WTC11 (cell line): ENCODE measurements around the gene CROCC2. TPM values are rescaled to one million over a fixed set of nuclear protein-coding genes. Genes with fewer than 3 reads are reported as not detected.

Experiments used
- ATAC-seq: fragments of 200-7000 bp; cut with Tn5 transposase; 2 replicates; pipeline ENCODE4 v1.10.0; 2021; ENCODE audit warnings: mild to moderate bottlenecking, moderate library complexity
- CTCF ChIA-PET: fragments of 300-600 bp; sonication (Branson Sonifier 250); formaldehyde crosslinking; loops from one replicate; lab custom pipeline; 2021; ENCODE audit warnings: antibody characterized with exemption; lab: Charles Lee
- POLR2A ChIA-PET: fragments of 350-600 bp; sonication (Branson Sonifier 250); formaldehyde crosslinking; loops from one replicate; lab custom pipeline; 2021; ENCODE audit warnings: antibody characterized with exemption; lab: Charles Lee
- DNase-seq: peaks from one replicate; pipeline ENCODE4 v3.0.0; 2021; ENCODE audit warnings: low spot score
- H3K27ac Mint-ChIP-seq: 2 replicates; pipeline ENCODE4 v1.8.0; 2021; ENCODE audit warnings: mixed read lengths
- H3K27me3 Mint-ChIP-seq: 2 replicates; pipeline ENCODE4 v1.8.0; 2021; ENCODE audit warnings: low read depth, mild to moderate bottlenecking, moderate library complexity, mixed read lengths
- H3K36me3 Mint-ChIP-seq: 2 replicates; pipeline ENCODE4 v1.8.0; 2021; ENCODE audit warnings: mixed read lengths
- H3K4me1 Mint-ChIP-seq: 2 replicates; pipeline ENCODE4 v1.8.0; 2022; ENCODE audit warnings: mixed read lengths
- H3K4me3 Mint-ChIP-seq: 2 replicates; pipeline ENCODE4 v1.8.0; 2021; ENCODE audit warnings: mild to moderate bottlenecking, moderate library complexity, mixed read lengths
- H3K9me3 Mint-ChIP-seq: 2 replicates; pipeline ENCODE4 v1.8.0; 2021; ENCODE audit warnings: mixed read lengths
- CREB1 ChIP-seq: sonication (generic); formaldehyde crosslinking; IDR thresholded peaks from 2 replicates; pipeline ENCODE4 v1.8.0; 2023; ENCODE audit warnings: mild to moderate bottlenecking, missing genetic modification reagents
- ELF4 ChIP-seq: sonication (generic); formaldehyde crosslinking; IDR thresholded peaks from 2 replicates; pipeline ENCODE4 v1.8.1; 2022; ENCODE audit warnings: low read depth, mild to moderate bottlenecking, moderate library complexity, missing genetic modification reagents
- EMX1 ChIP-seq: fragments of 250-450 bp; sonication (Bioruptor Pico); IDR thresholded peaks from 2 replicates; pipeline ENCODE4 v1.8.0; 2021; ENCODE audit warnings: mild to moderate bottlenecking
- IRF2 ChIP-seq: sonication (generic); formaldehyde crosslinking; IDR thresholded peaks from 2 replicates; pipeline ENCODE4 v1.8.0; 2022; ENCODE audit warnings: low read depth, missing genetic modification reagents, borderline replicate concordance
- MXD4 ChIP-seq: fragments of 250-450 bp; sonication (Bioruptor Pico); IDR thresholded peaks from 2 replicates; pipeline ENCODE4 v1.8.0; 2021; ENCODE audit warnings: mild to moderate bottlenecking, moderate library complexity, borderline replicate concordance
- NFYB ChIP-seq: sonication (generic); formaldehyde crosslinking; conservative IDR thresholded peaks from 2 replicates; pipeline ENCODE4 v1.8.0; 2022; ENCODE audit warnings: low read depth, missing genetic modification reagents
- NR1H2 ChIP-seq: sonication (generic); formaldehyde crosslinking; IDR thresholded peaks from 2 replicates; pipeline ENCODE4 v1.9.0; 2021; ENCODE audit warnings: mild to moderate bottlenecking, moderate library complexity, missing genetic modification reagents
- PRRX2 ChIP-seq: fragments of 250-450 bp; sonication (Bioruptor Pico); IDR thresholded peaks from 2 replicates; pipeline ENCODE4 v1.8.0; 2021; ENCODE audit warnings: mild to moderate bottlenecking
- ZNF219 ChIP-seq: sonication (generic); formaldehyde crosslinking; IDR thresholded peaks from 2 replicates; pipeline ENCODE4 v1.8.0; 2023; ENCODE audit warnings: missing genetic modification reagents, mild to moderate bottlenecking, borderline replicate concordance
- ZNF232 ChIP-seq: sonication (generic); formaldehyde crosslinking; IDR thresholded peaks from 2 replicates; pipeline ENCODE4 v1.8.0; 2022; ENCODE audit warnings: mild to moderate bottlenecking, missing genetic modification reagents
- ZNF396 ChIP-seq: fragments of 250-450 bp; sonication (Bioruptor Pico); IDR thresholded peaks from 2 replicates; pipeline ENCODE4 v1.8.0; 2021; ENCODE audit warnings: mild to moderate bottlenecking, moderate library complexity, borderline replicate concordance
- total RNA-seq: library from RNA; stranded (reverse); gene quantifications from 3 replicates; pipeline ENCODE4 v1.2.3, GENCODE V29; 2021
- TF ChIP-seq, protein P1 (sequence below): sonication (generic); formaldehyde crosslinking; IDR thresholded peaks from 2 replicates; pipeline ENCODE4 v1.8.0; 2022; ENCODE audit warnings: missing genetic modification reagents
- TF ChIP-seq, protein P2 (sequence below): sonication (generic); formaldehyde crosslinking; IDR thresholded peaks from 2 replicates; pipeline ENCODE4 v1.8.1; 2023; ENCODE audit warnings: mild to moderate bottlenecking, moderate library complexity, missing genetic modification reagents
- TF ChIP-seq, protein P3 (sequence below): sonication (generic); formaldehyde crosslinking; IDR thresholded peaks from 2 replicates; pipeline ENCODE4 v1.8.0; 2023; ENCODE audit warnings: missing genetic modification reagents
- TF ChIP-seq, protein P4 (sequence below): sonication (generic); formaldehyde crosslinking; IDR thresholded peaks from 2 replicates; pipeline ENCODE4 v1.8.0; 2022; ENCODE audit warnings: mild to moderate bottlenecking, missing genetic modification reagents
- TF ChIP-seq, protein P5 (sequence below): fragments of 250-450 bp; sonication (Bioruptor Pico); IDR thresholded peaks from 2 replicates; pipeline ENCODE4 v2.1.2; 2022; ENCODE audit warnings: mild to moderate bottlenecking, moderate library complexity
- TF ChIP-seq, protein P6 (sequence below): sonication (generic); formaldehyde crosslinking; IDR thresholded peaks from 2 replicates; pipeline ENCODE4 v1.8.0; 2022; ENCODE audit warnings: mild to moderate bottlenecking, missing genetic modification reagents
- TF ChIP-seq, protein P7 (sequence below): sonication (generic); formaldehyde crosslinking; conservative IDR thresholded peaks from 2 replicates; pipeline ENCODE4 v1.8.1; 2023; ENCODE audit warnings: mild to moderate bottlenecking, low read depth, missing genetic modification reagents, moderate library complexity
- TF ChIP-seq, protein P8 (sequence below): sonication (generic); formaldehyde crosslinking; IDR thresholded peaks from 2 replicates; pipeline ENCODE4 v1.8.1; 2023; ENCODE audit warnings: mild to moderate bottlenecking, missing genetic modification reagents, borderline replicate concordance

CROCC2 gene
- total RNA-seq, 1 experiment from 2014 or later = not detected

DNA sequence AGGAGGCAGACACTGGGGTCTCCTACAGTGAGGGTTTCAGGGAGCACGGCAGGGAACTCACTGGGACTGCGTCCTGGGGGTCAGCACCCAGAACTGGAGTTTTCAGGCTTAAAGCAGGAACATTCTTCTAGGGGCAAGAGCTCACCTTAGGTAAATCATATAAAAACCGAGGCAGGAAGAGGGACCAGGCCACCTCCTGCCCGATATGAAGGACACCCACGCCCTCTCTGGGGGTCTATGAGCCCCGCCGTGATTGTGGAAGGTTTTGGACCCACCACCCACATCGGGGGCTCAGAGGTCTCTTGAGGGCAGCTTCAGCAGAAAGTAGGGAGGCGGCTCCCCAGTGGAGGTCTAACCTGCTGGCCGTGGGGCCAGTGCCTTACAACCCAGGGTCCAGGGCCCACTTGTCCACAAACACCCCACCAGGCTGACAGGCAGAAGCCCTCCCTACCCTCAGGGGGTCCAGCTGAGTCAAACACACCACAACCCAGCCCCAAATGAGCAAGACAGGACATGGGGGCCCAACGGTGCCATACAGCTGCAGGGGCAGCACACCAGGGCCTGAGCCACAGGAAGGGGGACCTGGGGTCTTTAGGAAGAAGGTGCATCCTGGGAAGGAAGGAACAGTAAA is 25.3 kb downstream of the CROCC2 start:
- H3K4me3 Mint-ChIP-seq = no peak overlapping the region
- H3K4me1 Mint-ChIP-seq = no peaks in the 10 kb centered on the region
- no peaks in the 10 kb centered on the region for H3K9me3 Mint-ChIP-seq
- ATAC-seq (no peak), DNase-seq (no peak)
- ChIA-PET POLR2A (no interaction called here), CTCF (no interaction called here)
- H3K36me3 Mint-ChIP-seq = no peaks in the 10 kb centered on the region
- no peaks in the 10 kb centered on the region for H3K27me3 Mint-ChIP-seq
- H3K27ac Mint-ChIP-seq = no peak overlapping the region
- TF ChIP-seq NR1H2 (CRISPR knock-in tag) (no peak), ZNF232 (CRISPR knock-in tag) (no peak), ELF4 (CRISPR knock-in tag) (no peak), CREB1 (CRISPR knock-in tag) (no peak), ZNF219 (CRISPR knock-in tag) (no peak), MXD4 (CRISPR knock-in tag) (no peak), PRRX2 (no peak), NFYB (no peak), IRF2 (CRISPR knock-in tag) (no peak), ZNF396 (CRISPR knock-in tag) (no peak), EMX1 (CRISPR knock-in tag) (no peak)
- TF ChIP-seq, protein P1, sequence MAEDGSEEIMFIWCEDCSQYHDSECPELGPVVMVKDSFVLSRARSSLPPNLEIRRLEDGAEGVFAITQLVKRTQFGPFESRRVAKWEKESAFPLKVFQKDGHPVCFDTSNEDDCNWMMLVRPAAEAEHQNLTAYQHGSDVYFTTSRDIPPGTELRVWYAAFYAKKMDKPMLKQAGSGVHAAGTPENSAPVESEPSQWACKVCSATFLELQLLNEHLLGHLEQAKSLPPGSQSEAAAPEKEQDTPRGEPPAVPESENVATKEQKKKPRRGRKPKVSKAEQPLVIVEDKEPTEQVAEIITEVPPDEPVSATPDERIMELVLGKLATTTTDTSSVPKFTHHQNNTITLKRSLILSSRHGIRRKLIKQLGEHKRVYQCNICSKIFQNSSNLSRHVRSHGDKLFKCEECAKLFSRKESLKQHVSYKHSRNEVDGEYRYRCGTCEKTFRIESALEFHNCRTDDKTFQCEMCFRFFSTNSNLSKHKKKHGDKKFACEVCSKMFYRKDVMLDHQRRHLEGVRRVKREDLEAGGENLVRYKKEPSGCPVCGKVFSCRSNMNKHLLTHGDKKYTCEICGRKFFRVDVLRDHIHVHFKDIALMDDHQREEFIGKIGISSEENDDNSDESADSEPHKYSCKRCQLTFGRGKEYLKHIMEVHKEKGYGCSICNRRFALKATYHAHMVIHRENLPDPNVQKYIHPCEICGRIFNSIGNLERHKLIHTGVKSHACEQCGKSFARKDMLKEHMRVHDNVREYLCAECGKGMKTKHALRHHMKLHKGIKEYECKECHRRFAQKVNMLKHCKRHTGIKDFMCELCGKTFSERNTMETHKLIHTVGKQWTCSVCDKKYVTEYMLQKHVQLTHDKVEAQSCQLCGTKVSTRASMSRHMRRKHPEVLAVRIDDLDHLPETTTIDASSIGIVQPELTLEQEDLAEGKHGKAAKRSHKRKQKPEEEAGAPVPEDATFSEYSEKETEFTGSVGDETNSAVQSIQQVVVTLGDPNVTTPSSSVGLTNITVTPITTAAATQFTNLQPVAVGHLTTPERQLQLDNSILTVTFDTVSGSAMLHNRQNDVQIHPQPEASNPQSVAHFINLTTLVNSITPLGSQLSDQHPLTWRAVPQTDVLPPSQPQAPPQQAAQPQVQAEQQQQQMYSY = no peak
- TF ChIP-seq, protein P2, sequence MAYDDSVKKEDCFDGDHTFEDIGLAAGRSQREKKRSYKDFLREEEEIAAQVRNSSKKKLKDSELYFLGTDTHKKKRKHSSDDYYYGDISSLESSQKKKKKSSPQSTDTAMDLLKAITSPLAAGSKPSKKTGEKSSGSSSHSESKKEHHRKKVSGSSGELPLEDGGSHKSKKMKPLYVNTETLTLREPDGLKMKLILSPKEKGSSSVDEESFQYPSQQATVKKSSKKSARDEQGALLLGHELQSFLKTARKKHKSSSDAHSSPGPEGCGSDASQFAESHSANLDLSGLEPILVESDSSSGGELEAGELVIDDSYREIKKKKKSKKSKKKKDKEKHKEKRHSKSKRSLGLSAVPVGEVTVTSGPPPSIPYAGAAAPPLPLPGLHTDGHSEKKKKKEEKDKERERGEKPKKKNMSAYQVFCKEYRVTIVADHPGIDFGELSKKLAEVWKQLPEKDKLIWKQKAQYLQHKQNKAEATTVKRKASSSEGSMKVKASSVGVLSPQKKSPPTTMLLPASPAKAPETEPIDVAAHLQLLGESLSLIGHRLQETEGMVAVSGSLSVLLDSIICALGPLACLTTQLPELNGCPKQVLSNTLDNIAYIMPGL (CRISPR knock-in tag) = no peak
- TF ChIP-seq, protein P3, sequence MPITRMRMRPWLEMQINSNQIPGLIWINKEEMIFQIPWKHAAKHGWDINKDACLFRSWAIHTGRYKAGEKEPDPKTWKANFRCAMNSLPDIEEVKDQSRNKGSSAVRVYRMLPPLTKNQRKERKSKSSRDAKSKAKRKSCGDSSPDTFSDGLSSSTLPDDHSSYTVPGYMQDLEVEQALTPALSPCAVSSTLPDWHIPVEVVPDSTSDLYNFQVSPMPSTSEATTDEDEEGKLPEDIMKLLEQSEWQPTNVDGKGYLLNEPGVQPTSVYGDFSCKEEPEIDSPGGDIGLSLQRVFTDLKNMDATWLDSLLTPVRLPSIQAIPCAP = no peak
- TF ChIP-seq, protein P4, sequence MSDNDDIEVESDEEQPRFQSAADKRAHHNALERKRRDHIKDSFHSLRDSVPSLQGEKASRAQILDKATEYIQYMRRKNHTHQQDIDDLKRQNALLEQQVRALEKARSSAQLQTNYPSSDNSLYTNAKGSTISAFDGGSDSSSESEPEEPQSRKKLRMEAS = no peak
- TF ChIP-seq, protein P5, sequence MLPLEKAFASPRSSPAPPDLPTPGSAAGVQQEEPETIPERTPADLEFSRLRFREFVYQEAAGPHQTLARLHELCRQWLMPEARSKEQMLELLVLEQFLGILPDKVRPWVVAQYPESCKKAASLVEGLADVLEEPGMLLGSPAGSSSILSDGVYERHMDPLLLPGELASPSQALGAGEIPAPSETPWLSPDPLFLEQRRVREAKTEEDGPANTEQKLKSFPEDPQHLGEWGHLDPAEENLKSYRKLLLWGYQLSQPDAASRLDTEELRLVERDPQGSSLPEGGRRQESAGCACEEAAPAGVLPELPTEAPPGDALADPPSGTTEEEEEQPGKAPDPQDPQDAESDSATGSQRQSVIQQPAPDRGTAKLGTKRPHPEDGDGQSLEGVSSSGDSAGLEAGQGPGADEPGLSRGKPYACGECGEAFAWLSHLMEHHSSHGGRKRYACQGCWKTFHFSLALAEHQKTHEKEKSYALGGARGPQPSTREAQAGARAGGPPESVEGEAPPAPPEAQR (CRISPR knock-in tag) = no peak
- TF ChIP-seq, protein P6, sequence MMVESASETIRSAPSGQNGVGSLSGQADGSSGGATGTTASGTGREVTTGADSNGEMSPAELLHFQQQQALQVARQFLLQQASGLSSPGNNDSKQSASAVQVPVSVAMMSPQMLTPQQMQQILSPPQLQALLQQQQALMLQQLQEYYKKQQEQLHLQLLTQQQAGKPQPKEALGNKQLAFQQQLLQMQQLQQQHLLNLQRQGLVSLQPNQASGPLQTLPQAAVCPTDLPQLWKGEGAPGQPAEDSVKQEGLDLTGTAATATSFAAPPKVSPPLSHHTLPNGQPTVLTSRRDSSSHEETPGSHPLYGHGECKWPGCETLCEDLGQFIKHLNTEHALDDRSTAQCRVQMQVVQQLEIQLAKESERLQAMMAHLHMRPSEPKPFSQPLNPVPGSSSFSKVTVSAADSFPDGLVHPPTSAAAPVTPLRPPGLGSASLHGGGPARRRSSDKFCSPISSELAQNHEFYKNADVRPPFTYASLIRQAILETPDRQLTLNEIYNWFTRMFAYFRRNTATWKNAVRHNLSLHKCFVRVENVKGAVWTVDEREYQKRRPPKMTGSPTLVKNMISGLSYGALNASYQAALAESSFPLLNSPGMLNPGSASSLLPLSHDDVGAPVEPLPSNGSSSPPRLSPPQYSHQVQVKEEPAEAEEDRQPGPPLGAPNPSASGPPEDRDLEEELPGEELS (CRISPR knock-in tag) = no peak
- TF ChIP-seq, protein P7, sequence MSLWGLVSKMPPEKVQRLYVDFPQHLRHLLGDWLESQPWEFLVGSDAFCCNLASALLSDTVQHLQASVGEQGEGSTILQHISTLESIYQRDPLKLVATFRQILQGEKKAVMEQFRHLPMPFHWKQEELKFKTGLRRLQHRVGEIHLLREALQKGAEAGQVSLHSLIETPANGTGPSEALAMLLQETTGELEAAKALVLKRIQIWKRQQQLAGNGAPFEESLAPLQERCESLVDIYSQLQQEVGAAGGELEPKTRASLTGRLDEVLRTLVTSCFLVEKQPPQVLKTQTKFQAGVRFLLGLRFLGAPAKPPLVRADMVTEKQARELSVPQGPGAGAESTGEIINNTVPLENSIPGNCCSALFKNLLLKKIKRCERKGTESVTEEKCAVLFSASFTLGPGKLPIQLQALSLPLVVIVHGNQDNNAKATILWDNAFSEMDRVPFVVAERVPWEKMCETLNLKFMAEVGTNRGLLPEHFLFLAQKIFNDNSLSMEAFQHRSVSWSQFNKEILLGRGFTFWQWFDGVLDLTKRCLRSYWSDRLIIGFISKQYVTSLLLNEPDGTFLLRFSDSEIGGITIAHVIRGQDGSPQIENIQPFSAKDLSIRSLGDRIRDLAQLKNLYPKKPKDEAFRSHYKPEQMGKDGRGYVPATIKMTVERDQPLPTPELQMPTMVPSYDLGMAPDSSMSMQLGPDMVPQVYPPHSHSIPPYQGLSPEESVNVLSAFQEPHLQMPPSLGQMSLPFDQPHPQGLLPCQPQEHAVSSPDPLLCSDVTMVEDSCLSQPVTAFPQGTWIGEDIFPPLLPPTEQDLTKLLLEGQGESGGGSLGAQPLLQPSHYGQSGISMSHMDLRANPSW (CRISPR knock-in tag) = no peak
- TF ChIP-seq, protein P8, sequence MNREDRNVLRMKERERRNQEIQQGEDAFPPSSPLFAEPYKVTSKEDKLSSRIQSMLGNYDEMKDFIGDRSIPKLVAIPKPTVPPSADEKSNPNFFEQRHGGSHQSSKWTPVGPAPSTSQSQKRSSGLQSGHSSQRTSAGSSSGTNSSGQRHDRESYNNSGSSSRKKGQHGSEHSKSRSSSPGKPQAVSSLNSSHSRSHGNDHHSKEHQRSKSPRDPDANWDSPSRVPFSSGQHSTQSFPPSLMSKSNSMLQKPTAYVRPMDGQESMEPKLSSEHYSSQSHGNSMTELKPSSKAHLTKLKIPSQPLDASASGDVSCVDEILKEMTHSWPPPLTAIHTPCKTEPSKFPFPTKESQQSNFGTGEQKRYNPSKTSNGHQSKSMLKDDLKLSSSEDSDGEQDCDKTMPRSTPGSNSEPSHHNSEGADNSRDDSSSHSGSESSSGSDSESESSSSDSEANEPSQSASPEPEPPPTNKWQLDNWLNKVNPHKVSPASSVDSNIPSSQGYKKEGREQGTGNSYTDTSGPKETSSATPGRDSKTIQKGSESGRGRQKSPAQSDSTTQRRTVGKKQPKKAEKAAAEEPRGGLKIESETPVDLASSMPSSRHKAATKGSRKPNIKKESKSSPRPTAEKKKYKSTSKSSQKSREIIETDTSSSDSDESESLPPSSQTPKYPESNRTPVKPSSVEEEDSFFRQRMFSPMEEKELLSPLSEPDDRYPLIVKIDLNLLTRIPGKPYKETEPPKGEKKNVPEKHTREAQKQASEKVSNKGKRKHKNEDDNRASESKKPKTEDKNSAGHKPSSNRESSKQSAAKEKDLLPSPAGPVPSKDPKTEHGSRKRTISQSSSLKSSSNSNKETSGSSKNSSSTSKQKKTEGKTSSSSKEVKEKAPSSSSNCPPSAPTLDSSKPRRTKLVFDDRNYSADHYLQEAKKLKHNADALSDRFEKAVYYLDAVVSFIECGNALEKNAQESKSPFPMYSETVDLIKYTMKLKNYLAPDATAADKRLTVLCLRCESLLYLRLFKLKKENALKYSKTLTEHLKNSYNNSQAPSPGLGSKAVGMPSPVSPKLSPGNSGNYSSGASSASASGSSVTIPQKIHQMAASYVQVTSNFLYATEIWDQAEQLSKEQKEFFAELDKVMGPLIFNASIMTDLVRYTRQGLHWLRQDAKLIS = no peak
